PFSK-1 (cell line): ENCODE measurements around the gene SUV39H2.

Source experiments
- FOXP2 ChIP-seq: optimal IDR thresholded peaks from 2 replicates; pipeline ENCODE3; 2011; ENCODE audit warnings: borderline replicate concordance, control low read depth, inconsistent platforms; ENCODE audit not compliant: insufficient read depth; ENCODE audit errors: extremely low read length, extremely low read depth
- POLR2AphosphoS5 ChIP-seq: IDR thresholded peaks from 2 replicates; pipeline ENCODE4 v1.6.1; 2012; ENCODE audit warnings: low read depth, mild to moderate bottlenecking, control low read depth, low read length, moderate library complexity
- REST ChIP-seq, 2 experiments: IDR thresholded peaks; 2 replicates each; pipeline versions ENCODE4 v1.6.1 to v1.8.0; 2011 to 2012; ENCODE audit warnings: low read depth in 2 of 2, low read length in 2 of 2, control low read depth in 1 of 2, inconsistent platforms in 1 of 2, mild to moderate bottlenecking in 1 of 2, moderate library complexity in 1 of 2; ENCODE audit not compliant: insufficient read depth in 1 of 2
- SIN3A ChIP-seq: IDR thresholded peaks from 2 replicates; pipeline ENCODE4 v1.6.1; 2012; ENCODE audit warnings: mild to moderate bottlenecking, low read length, moderate library complexity, borderline replicate concordance; ENCODE audit not compliant: insufficient read depth
- TAF1 ChIP-seq: IDR thresholded peaks from 2 replicates; pipeline ENCODE4 v1.6.1; 2012; ENCODE audit warnings: low read length, control low read depth, borderline replicate concordance; ENCODE audit not compliant: insufficient read depth

The SUV39H2 gene

GRCh38 chr10:14926722-14927416 lies 48.2 kb downstream of the SUV39H2 start:
- no peak for TF ChIP-seq SIN3A
- no peak for TF ChIP-seq TAF1
- no peak for TF ChIP-seq FOXP2
- no peak for TF ChIP-seq REST (IDR thresholded peaks at IDR 0.05; ENCODE audit: insufficient read depth in 1 of 2, low read depth in 2 of 2, low read length in 2 of 2)
- no peak for TF ChIP-seq POLR2AphosphoS5

GRCh38 chr10:14930610-14931009 lies 51.9 kb downstream of the SUV39H2 start:
- TF ChIP-seq REST (IDR thresholded peaks at IDR 0.05; ENCODE audit: insufficient read depth in 1 of 2, low read depth in 2 of 2, low read length in 2 of 2) (no peak), POLR2AphosphoS5 (no peak), FOXP2 (no peak), TAF1 (no peak), SIN3A (no peak)

GRCh38 chr10:14936584-14936983 lies 57.9 kb downstream of the SUV39H2 start:
- no peak for TF ChIP-seq POLR2AphosphoS5
- TF ChIP-seq FOXP2 = no peak
- TF ChIP-seq TAF1 = no peak
- no peak for TF ChIP-seq REST (IDR thresholded peaks at IDR 0.05; ENCODE audit: insufficient read depth in 1 of 2, low read depth in 2 of 2, low read length in 2 of 2)
- TF ChIP-seq SIN3A = no peak

DNA sequence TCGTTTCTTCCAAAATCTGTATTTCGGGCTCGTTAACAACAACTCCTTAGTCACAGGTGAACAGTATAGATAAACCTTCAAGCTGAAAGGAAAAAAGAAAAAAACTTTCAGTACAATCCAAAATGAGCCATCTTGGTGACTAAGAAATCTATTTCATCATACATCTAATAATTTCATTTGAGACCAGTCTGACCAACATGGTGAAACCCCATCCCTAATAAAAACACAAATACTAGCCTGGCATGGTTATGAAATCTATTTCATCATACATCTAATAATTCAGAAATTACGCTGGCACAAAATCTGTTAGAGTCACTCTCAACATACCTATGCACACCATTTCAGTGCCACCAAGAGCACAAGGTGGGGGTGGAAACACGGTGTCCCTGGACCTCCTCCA lies 66.4 kb downstream of the SUV39H2 start:
- TF ChIP-seq SIN3A = no peak
- TF ChIP-seq POLR2AphosphoS5 = no peak
- TF ChIP-seq FOXP2 = no peak
- TF ChIP-seq TAF1 = no peak

DNA sequence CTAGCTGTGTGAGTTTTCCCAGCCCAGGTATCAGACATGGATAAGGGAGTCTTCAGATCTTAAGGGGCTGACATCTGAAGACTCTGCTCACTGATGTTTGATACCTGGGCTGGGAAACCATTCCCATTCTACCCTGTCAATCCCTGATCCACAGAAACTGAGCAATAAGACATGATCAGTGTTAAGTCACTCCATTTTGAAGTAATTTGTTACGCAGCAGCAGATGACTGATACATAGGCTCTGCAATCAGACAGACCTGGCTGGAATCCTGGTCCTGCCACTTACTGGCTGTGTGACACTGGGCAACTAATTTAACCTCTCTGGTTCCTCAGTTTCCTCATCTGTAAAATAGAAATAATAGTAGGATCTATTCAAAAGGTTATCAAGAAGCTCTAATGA lies 68.6 kb downstream of the SUV39H2 start:
- no peak for TF ChIP-seq REST (IDR thresholded peaks at IDR 0.05; ENCODE audit: insufficient read depth in 1 of 2, low read depth in 2 of 2, low read length in 2 of 2)
- no peak for TF ChIP-seq SIN3A
- TF ChIP-seq TAF1 = no peak
- TF ChIP-seq POLR2AphosphoS5 = no peak
- TF ChIP-seq FOXP2 = no peak
